HepG2 (cell line): ENCODE results near the gene NABP2. TPM values are rescaled to one million over a fixed set of nuclear protein-coding genes. Genes with fewer than 3 reads are reported as not detected.

Experiments used
- ATAC-seq: fragments of 200-7000 bp; cut with Tn5 transposase; 3 replicates; pipeline ENCODE4 v1.9.1; 2020; ENCODE audit warnings: mild to moderate bottlenecking, moderate library complexity
- BruUV-seq: library from RNA; stranded (reverse); fragments of 400-500 nt; replicated peaks from 2 replicates; lab custom pipeline; 2021; lab: Mats Ljungman, UMichigan
- CTCF ChIA-PET: fragments of 300-600 bp; formaldehyde crosslinking; extraction: SDS; loops from one replicate; lab custom pipeline; 2021; ENCODE audit warnings: low total read pairs, inconsistent platforms, low intra/inter-chr PET ratio; lab: Yijun Ruan, JAX
- POLR2A ChIA-PET: fragments of 350-600 bp; sonication (Branson Sonifier 250); formaldehyde crosslinking; loops from one replicate; lab custom pipeline; 2020; ENCODE audit warnings: antibody characterized with exemption, inconsistent platforms; lab: Yijun Ruan, JAX
- DNase-seq: peaks from one replicate; pipeline ENCODE4 v3.0.0-alpha.2; 2015; ENCODE audit warnings: low spot score
- FAIRE-seq: peaks from 3 replicates; lab custom pipeline; 2011; peaks lifted over from hg19 to GRCh38; lab: Jason Lieb, UNC
- H2AFZ ChIP-seq: one replicate; pipeline ENCODE4 v1.6.1; 2011; ENCODE audit warnings: low read length, inconsistent platforms
- H3K27ac ChIP-seq: fragments of 300-600 bp; 3 replicates; pipeline ENCODE4 v1.8.0; 2011; ENCODE audit warnings: mixed run types, mild to moderate bottlenecking, mixed read lengths, low read length, inconsistent platforms; ENCODE audit not compliant: insufficient read depth; ENCODE audit errors: extremely low read length
- H3K27me3 ChIP-seq, 2 experiments: fragments of 200-600 bp in 1 of 2; 2 replicates in 1 of 2; 3 replicates in 1 of 2; pipeline versions ENCODE4 v1.6.0 to v1.8.0; 2011; ENCODE audit warnings: low read length in 2 of 2, mild to moderate bottlenecking in 2 of 2, moderate library complexity in 2 of 2, inconsistent platforms in 1 of 2; ENCODE audit not compliant: insufficient read depth in 2 of 2, control insufficient read depth in 1 of 2
- H3K36me3 ChIP-seq, 2 experiments: fragments of 200-600 bp in 1 of 2; replicated peaks in 1 of 2; 2 replicates in 1 of 2; 3 replicates in 1 of 2; pipeline versions ENCODE4 v1.5.1 to v1.8.0; 2011; ENCODE audit warnings: low read length in 2 of 2, inconsistent platforms in 1 of 2; ENCODE audit not compliant: insufficient read depth in 2 of 2, control insufficient read depth in 1 of 2
- H3K4me1 ChIP-seq: 2 replicates; pipeline ENCODE4 v1.5.1; 2012; ENCODE audit warnings: low read length, inconsistent platforms; ENCODE audit not compliant: insufficient read depth
- H3K4me2 ChIP-seq: 2 replicates; pipeline ENCODE4 v1.6.0; 2011; ENCODE audit warnings: low read depth, low read length, inconsistent platforms
- H3K4me3 ChIP-seq, 3 experiments: fragments of 200-600 bp in 1 of 3; sonication (generic), shearing (Covaris generic) in 1 of 3; replicated peaks in 1 of 3; 2 replicates each; pipeline ENCODE4 v1.5.1; 2011 to 2016; ENCODE audit warnings: low read length in 3 of 3, inconsistent platforms in 2 of 3, low read depth in 2 of 3, mild to moderate bottlenecking in 2 of 3, control low read depth in 1 of 3, mixed read lengths in 1 of 3; ENCODE audit not compliant: insufficient read depth in 1 of 3
- H3K79me2 ChIP-seq: one replicate; pipeline ENCODE4 v1.6.1; 2011; ENCODE audit warnings: low read length, inconsistent platforms; ENCODE audit not compliant: insufficient read depth
- H3K9ac ChIP-seq: 2 replicates; pipeline ENCODE4 v1.6.0; 2011; ENCODE audit warnings: mild to moderate bottlenecking, low read depth, low read length, inconsistent platforms; ENCODE audit not compliant: insufficient read depth
- H3K9me3 ChIP-seq: 2 replicates; pipeline ENCODE4 v1.5.1; 2012; ENCODE audit warnings: mild to moderate bottlenecking, low read length
- H4K20me1 ChIP-seq: 2 replicates; pipeline ENCODE4 v1.6.0; 2011; ENCODE audit warnings: inconsistent platforms, mild to moderate bottlenecking, low read length, moderate library complexity; ENCODE audit not compliant: insufficient read depth
- ASH2L ChIP-seq: fragments of 300-600, 200-600 bp; sonication (generic); IDR thresholded peaks from 2 replicates; pipeline ENCODE4 v1.7.0; 2017; ENCODE audit warnings: low read depth, mild to moderate bottlenecking, moderate library complexity, mixed read lengths, low read length; ENCODE audit not compliant: insufficient read length
- ATF6 ChIP-seq: sonication (generic); formaldehyde crosslinking; conservative IDR thresholded peaks from 2 replicates; pipeline ENCODE4 v1.4.0; 2020; ENCODE audit warnings: missing genetic modification reagents
- DMTF1 ChIP-seq: sonication (generic); formaldehyde crosslinking; IDR thresholded peaks from 2 replicates; pipeline ENCODE4 v1.4.0; 2020; ENCODE audit warnings: mild to moderate bottlenecking, missing genetic modification reagents
- RFX3 ChIP-seq: IDR thresholded peaks from 2 replicates; pipeline ENCODE4 v1.6.1; 2016; ENCODE audit warnings: missing biosample characterization, missing genetic modification reagents
- RFXAP ChIP-seq: sonication (generic); formaldehyde crosslinking; IDR thresholded peaks from 2 replicates; pipeline ENCODE4 v1.4.0; 2020; ENCODE audit warnings: missing genetic modification reagents, borderline replicate concordance
- SNRNP70 ChIP-seq: fragments of 200-400 bp; formaldehyde crosslinking; IDR thresholded peaks from 2 replicates; pipeline ENCODE4 v1.6.1; 2017; ENCODE audit warnings: mild to moderate bottlenecking, low read depth, low read length, moderate library complexity
- SRSF1 ChIP-seq: fragments of 200-400 bp; formaldehyde crosslinking; optimal IDR thresholded peaks from 2 replicates; pipeline ENCODE3; 2017; ENCODE audit warnings: mild to moderate bottlenecking, low read depth, low read length, moderate library complexity
- TAF15 ChIP-seq: fragments of 200-400 bp; formaldehyde crosslinking; IDR thresholded peaks from one replicate; pipeline ENCODE4 v1.6.1; 2018; ENCODE audit warnings: mild to moderate bottlenecking, low read depth, low read length; ENCODE audit not compliant: poor library complexity, severe bottlenecking
- THAP8 ChIP-seq: sonication (generic); formaldehyde crosslinking; IDR thresholded peaks from 2 replicates; pipeline ENCODE4 v1.5.1; 2020; ENCODE audit warnings: missing genetic modification reagents, mild to moderate bottlenecking, borderline replicate concordance
- ZNF280B ChIP-seq: sonication (generic); formaldehyde crosslinking; IDR thresholded peaks from 2 replicates; pipeline ENCODE4 v1.5.0; 2020; ENCODE audit warnings: missing genetic modification reagents, mild to moderate bottlenecking, borderline replicate concordance
- ZNF775 ChIP-seq: sonication (generic); formaldehyde crosslinking; IDR thresholded peaks from 2 replicates; pipeline ENCODE4 v1.4.0; 2020; ENCODE audit warnings: missing genetic modification reagents, mild to moderate bottlenecking, moderate library complexity, borderline replicate concordance
- ZNF891 ChIP-seq: sonication (generic); formaldehyde crosslinking; IDR thresholded peaks from 2 replicates; pipeline ENCODE4 v1.5.0; 2020; ENCODE audit warnings: mild to moderate bottlenecking, missing genetic modification reagents
- WGBS: methylation state at CpG from one replicate; pipeline ENCODE4 v1.1.6; 2017; ENCODE audit warnings: low lambda C conversion rate; 5-methylcytosine and 5-hydroxymethylcytosine counted together
- in situ Hi-C: cut with HindIII; loops from 2 replicates; pipeline ENCODE4 v1.10.0; 2017; ENCODE audit warnings: low pct_unique_long_range_greater_than_20kb; ENCODE audit not compliant: extremely low pct_ligation_motif_present
- intact Hi-C: fragments of 100-400 bp; cut with micrococcal nuclease; formaldehyde crosslinking; loops from one replicate; pipeline ENCODE4 v1.10.0; 2022; ENCODE audit not compliant: unreplicated experiment
- polyA plus RNA-seq, 8 experiments: library from polyadenylated mRNA; depleted of rRNA in 3 of 8; stranded (reverse) in 7 of 8; unstranded in 1 of 8; fragments of >200 nt; fragmentation: Illumina TruSeq in 4 of 8; extraction: Trizol in 4 of 8; gene quantifications; 2 replicates each; pipeline versions ENCODE4 v1.2.1 to v1.2.3, GENCODE V29; 2011 to 2016; ENCODE audit warnings: low read depth in 4 of 8, missing spikeins in 1 of 8, mixed read lengths in 1 of 8; ENCODE audit not compliant: insufficient read depth in 1 of 8
- total RNA-seq, 5 experiments: library from RNA; depleted of rRNA; stranded (reverse); fragments of >200 nt; fragmentation: Illumina TruSeq; extraction: Trizol; gene quantifications; 2 replicates each; pipeline ENCODE4 v1.2.3, GENCODE V29; 2016; ENCODE audit warnings: low read depth in 1 of 5

The NABP2 gene
- total and polyA plus RNA-seq, 2 of the 13 experiments (the other 11 are each of a cell fraction or from before 2014, with no cell fraction given), result 33.2 to 35.5 TPM

- H3K4me2 ChIP-seq, result no peak overlapping the region
- in situ Hi-C loops (loop anchor here (10.0 kb wide), 1 partner anchor 266 kb away; the partner anchor contains the start of gene SPRYD4), intact Hi-C loops (no loop called here)
- no peaks in the 10 kb centered on the region for H4K20me1 ChIP-seq
- TF ChIP-seq ATF6 (CRISPR knock-in tag), result no peak
- TF ChIP-seq ZNF280B (CRISPR knock-in tag), result no peak
- no peak for TF ChIP-seq SRSF1
- no peak for TF ChIP-seq THAP8
- no peak for TF ChIP-seq DMTF1 (CRISPR knock-in tag)
- no peak for TF ChIP-seq ZNF891
- no peak for TF ChIP-seq RFXAP (CRISPR knock-in tag)
- TF ChIP-seq ZNF775 (CRISPR knock-in tag), result no peak
- no peak for TF ChIP-seq RFX3 (CRISPR knock-in tag)
- no peak for TF ChIP-seq ASH2L
- no peak for TF ChIP-seq SNRNP70
- no peak for TF ChIP-seq TAF15
- no peak overlapping the region for H2AFZ ChIP-seq
- H3K27me3 ChIP-seq, result no peaks in the 10 kb centered on the region
- ChIA-PET CTCF (no interaction called here), POLR2A (interaction anchor here (1.4 kb wide), 1 partner anchor 10 kb away, joined by 4 read pairs; the partner anchor contains the start of gene SMARCC2)
- H3K36me3 ChIP-seq, result no peaks in the 10 kb centered on the region
- no peak overlapping the region for H3K27ac ChIP-seq
- 46% methylated on average over 1 of the region's 1 CpG for WGBS
- H3K9me3 ChIP-seq, result no peaks in the 10 kb centered on the region
- no TSS peak for BruUV-seq
- FAIRE-seq (no peak), DNase-seq (no peak), ATAC-seq (no peak)
- no peak overlapping the region for H3K4me3 ChIP-seq
- no peaks in the 10 kb centered on the region for H3K4me1 ChIP-seq
- no peaks in the 10 kb centered on the region for H3K79me2 ChIP-seq
- no peak overlapping the region for H3K9ac ChIP-seq
These were observed 25.3 kb upstream of the NABP2 start for GRCh38 chr12:56198836-56199235.
